Progenitor cell of endocrine pancreas (in vitro differentiated cells): ENCODE results near the gene PADI4. TPM values are rescaled to one million over a fixed set of nuclear protein-coding genes. Genes with fewer than 3 reads are reported as not detected.

Experiments
- DNase-seq: peaks from one replicate; pipeline ENCODE4 v3.0.0; 2021; ENCODE audit warnings: low spot score; ENCODE audit not compliant: unreplicated experiment
- H3K27ac Mint-ChIP-seq: 2 replicates; pipeline ENCODE4 v1.8.0; 2021; ENCODE audit warnings: mild to moderate bottlenecking, moderate library complexity, mixed read lengths
- H3K27me3 Mint-ChIP-seq: 2 replicates; pipeline ENCODE4 v1.8.0; 2021; ENCODE audit warnings: mixed read lengths
- H3K36me3 Mint-ChIP-seq: 2 replicates; pipeline ENCODE4 v1.8.0; 2022; ENCODE audit warnings: mixed read lengths; ENCODE audit not compliant: insufficient read depth
- H3K4me1 Mint-ChIP-seq: 2 replicates; pipeline ENCODE4 v1.8.0; 2021; ENCODE audit warnings: low read depth, mixed read lengths
- H3K4me3 Mint-ChIP-seq: 2 replicates; pipeline ENCODE4 v1.8.0; 2021; ENCODE audit warnings: low read depth, mild to moderate bottlenecking, moderate library complexity, mixed read lengths
- H3K9me3 Mint-ChIP-seq: 2 replicates; pipeline ENCODE4 v1.8.0; 2021; ENCODE audit warnings: low read depth, mixed read lengths
- CTCF ChIP-seq: fragments of 200-600 bp; sonication (generic); IDR thresholded peaks from one replicate; pipeline ENCODE4 v1.5.0; 2021; ENCODE audit warnings: antibody characterized with exemption, mild to moderate bottlenecking; ENCODE audit not compliant: unreplicated experiment
- total RNA-seq: library from RNA; stranded (reverse); gene quantifications from 2 replicates; pipeline ENCODE4 v1.2.1, GENCODE V29; 2021

Gene PADI4
- total RNA-seq, 1 donor from 2014 or later, result not detected

DNA sequence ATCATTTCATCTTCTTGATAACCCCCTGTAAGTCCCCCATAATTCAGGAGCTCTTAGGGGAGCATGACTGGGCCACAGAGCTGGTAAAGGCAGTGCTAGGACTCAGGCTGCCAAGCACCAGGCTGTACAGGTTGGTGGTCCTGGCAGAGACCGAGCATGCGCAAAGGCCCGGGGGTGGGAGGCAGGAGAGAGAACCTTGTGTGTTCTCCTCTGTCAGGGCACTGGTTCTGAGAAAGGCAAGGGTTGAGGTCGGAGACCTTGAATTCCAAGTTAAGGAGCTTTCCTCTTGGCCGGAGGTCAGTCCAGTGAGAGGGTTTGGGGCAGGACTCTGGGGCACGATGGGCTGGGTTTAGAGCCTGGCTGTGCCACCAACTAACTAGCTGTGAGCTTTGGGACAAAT, 35.9 kb upstream of the PADI4 start:
- TF ChIP-seq CTCF, result no peak
- Mint-ChIP-seq H3K9me3 (no peaks in the 10 kb centered on the region), H3K4me3 (no peak overlapping the region), H3K36me3 (no peaks in the 10 kb centered on the region), H3K27me3 (peaks cover 4% of the 10 kb centered on the region), H3K4me1 (no peaks in the 10 kb centered on the region), H3K27ac (no peak overlapping the region)
- no peak for DNase-seq

GRCh38 chr1:17272646-17273045, 35.4 kb upstream of the PADI4 start:
- no peak overlapping the region for H3K27ac Mint-ChIP-seq

GRCh38 chr1:17273096-17273495, 34.9 kb upstream of the PADI4 start:
- Mint-ChIP-seq H3K27ac (no peak overlapping the region), H3K4me1 (peaks cover under 1% of the 10 kb centered on the region), H3K9me3 (no peaks in the 10 kb centered on the region), H3K27me3 (peaks cover 4% of the 10 kb centered on the region), H3K4me3 (no peak overlapping the region), H3K36me3 (no peaks in the 10 kb centered on the region)
- no peak for TF ChIP-seq CTCF
- no peak for DNase-seq

More at GRCh38 chr1:17272646-17273045, 35.4 kb upstream of the PADI4 start:
- H3K4me3 Mint-ChIP-seq, result no peak overlapping the region
- no peaks in the 10 kb centered on the region for H3K36me3 Mint-ChIP-seq
- no peak for TF ChIP-seq CTCF
- H3K9me3 Mint-ChIP-seq, result no peaks in the 10 kb centered on the region
- DNase-seq, result no peak
- H3K27me3 Mint-ChIP-seq, result peaks cover 4% of the 10 kb centered on the region
- no peaks in the 10 kb centered on the region for H3K4me1 Mint-ChIP-seq

- peak; percentile 72 for TF ChIP-seq CTCF
- H3K36me3 Mint-ChIP-seq, result no peaks in the 10 kb centered on the region
- H3K27me3 Mint-ChIP-seq, result peaks cover 4% of the 10 kb centered on the region
- DNase-seq, result peak; percentile 47
- H3K4me1 Mint-ChIP-seq, result peaks cover 9% of the 10 kb centered on the region
- H3K4me3 Mint-ChIP-seq, result no peak overlapping the region
- no peaks in the 10 kb centered on the region for H3K9me3 Mint-ChIP-seq
- no peak overlapping the region for H3K27ac Mint-ChIP-seq
Measured at GRCh38 chr1:17274186-17275170, 33.5 kb upstream of the PADI4 start.

DNA sequence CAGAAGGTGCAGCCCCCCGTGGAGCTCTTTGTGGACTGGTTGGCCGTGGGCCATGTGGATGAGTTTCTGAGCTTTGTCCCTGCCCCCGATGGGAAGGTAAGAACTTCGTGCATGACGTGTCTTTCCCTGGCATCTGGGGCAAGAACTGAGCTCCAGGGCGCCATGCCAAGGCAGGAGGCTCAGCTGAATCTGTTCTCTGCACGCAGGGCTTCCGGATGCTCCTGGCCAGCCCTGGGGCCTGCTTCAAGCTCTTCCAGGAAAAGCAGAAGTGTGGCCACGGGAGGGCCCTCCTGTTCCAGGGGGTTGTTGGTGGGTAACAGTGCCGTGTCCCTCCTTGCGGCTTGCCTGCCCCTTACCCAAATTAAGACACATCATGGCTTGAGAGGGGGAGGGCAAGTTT, 31.4 kb upstream of the PADI4 start:
- no peak for TF ChIP-seq CTCF
- Mint-ChIP-seq H3K27me3 (peaks cover 4% of the 10 kb centered on the region), H3K36me3 (no peaks in the 10 kb centered on the region), H3K9me3 (no peaks in the 10 kb centered on the region), H3K27ac (no peak overlapping the region), H3K4me1 (peaks cover 9% of the 10 kb centered on the region), H3K4me3 (no peak overlapping the region)
- DNase-seq, result no peak
